ENCODE results near the gene MLIP. TPM values are rescaled to one million over a fixed set of nuclear protein-coding genes. Genes with fewer than 3 reads are reported as not detected.

The MLIP gene
- total RNA-seq, 3 donors from 2014 or later, result 0.44 to 4.5 TPM; not detected in 1

GRCh38 chr6:54134935-54135334, 23.7 kb downstream of the MLIP start:
- no peak for DNase-seq (ENCODE audit: low spot score in 2 of 2)
- intact Hi-C loops (cut with DNase I; ENCODE audit: low total_unique reads), result loop anchor here (5.0 kb wide), 1 partner anchor 192 kb away; no protein-coding TSS in a partner anchor
- H3K9me3 ChIP-seq, result no peaks in the 10 kb centered on the region
- no peaks in the 10 kb centered on the region for H3K36me3 ChIP-seq
- no peaks in the 10 kb centered on the region for H3K4me1 ChIP-seq
- no peak overlapping the region for H3K4me3 ChIP-seq
- TF ChIP-seq POLR2AphosphoS5 (IDR thresholded peaks at IDR 0.05), result no peak
- TF ChIP-seq, protein P1, sequence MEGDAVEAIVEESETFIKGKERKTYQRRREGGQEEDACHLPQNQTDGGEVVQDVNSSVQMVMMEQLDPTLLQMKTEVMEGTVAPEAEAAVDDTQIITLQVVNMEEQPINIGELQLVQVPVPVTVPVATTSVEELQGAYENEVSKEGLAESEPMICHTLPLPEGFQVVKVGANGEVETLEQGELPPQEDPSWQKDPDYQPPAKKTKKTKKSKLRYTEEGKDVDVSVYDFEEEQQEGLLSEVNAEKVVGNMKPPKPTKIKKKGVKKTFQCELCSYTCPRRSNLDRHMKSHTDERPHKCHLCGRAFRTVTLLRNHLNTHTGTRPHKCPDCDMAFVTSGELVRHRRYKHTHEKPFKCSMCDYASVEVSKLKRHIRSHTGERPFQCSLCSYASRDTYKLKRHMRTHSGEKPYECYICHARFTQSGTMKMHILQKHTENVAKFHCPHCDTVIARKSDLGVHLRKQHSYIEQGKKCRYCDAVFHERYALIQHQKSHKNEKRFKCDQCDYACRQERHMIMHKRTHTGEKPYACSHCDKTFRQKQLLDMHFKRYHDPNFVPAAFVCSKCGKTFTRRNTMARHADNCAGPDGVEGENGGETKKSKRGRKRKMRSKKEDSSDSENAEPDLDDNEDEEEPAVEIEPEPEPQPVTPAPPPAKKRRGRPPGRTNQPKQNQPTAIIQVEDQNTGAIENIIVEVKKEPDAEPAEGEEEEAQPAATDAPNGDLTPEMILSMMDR (IDR thresholded peaks at IDR 0.05), result no peak
- TF ChIP-seq POLR2A (IDR thresholded peaks at IDR 0.05), result no peak
- H3K27ac ChIP-seq, result no peak overlapping the region
- H3K27me3 ChIP-seq, result no peaks in the 10 kb centered on the region

GRCh38 chr6:54135665-54136369, 24.6 kb downstream of the MLIP start:
- intact Hi-C loops (cut with DNase I; ENCODE audit: low total_unique reads), result loop anchor here (5.0 kb wide), 1 partner anchor 191 kb away; no protein-coding TSS in a partner anchor
- Histone ChIP-seq H3K4me1 (no peaks in the 10 kb centered on the region), H3K4me3 (no peak overlapping the region), H3K36me3 (no peaks in the 10 kb centered on the region), H3K27me3 (no peaks in the 10 kb centered on the region), H3K27ac (no peak overlapping the region), H3K9me3 (no peaks in the 10 kb centered on the region)
- no peak for DNase-seq (ENCODE audit: low spot score in 2 of 2)
- TF ChIP-seq POLR2AphosphoS5 (IDR thresholded peaks at IDR 0.05) (no peak), POLR2A (IDR thresholded peaks at IDR 0.05) (no peak)
- TF ChIP-seq, protein P1 (IDR thresholded peaks at IDR 0.05), result no peak

- Histone ChIP-seq H3K27me3 (no peaks in the 10 kb centered on the region), H3K4me3 (no peak overlapping the region), H3K27ac (no peak overlapping the region), H3K4me1 (no peaks in the 10 kb centered on the region), H3K36me3 (no peaks in the 10 kb centered on the region), H3K9me3 (no peaks in the 10 kb centered on the region)
- DNase-seq (ENCODE audit: low spot score in 2 of 2), result no peak
- TF ChIP-seq POLR2AphosphoS5 (IDR thresholded peaks at IDR 0.05), result no peak
- TF ChIP-seq, protein P1 (IDR thresholded peaks at IDR 0.05), result no peak
- no peak for TF ChIP-seq POLR2A (IDR thresholded peaks at IDR 0.05)
- intact Hi-C loops (cut with DNase I; ENCODE audit: low total_unique reads), result loop anchor here (5.0 kb wide), 1 partner anchor 189 kb away; no protein-coding TSS in a partner anchor
Observed at GRCh38 chr6:54138795-54139194, 27.6 kb downstream of the MLIP start.

GRCh38 chr6:54140811-54141210, 29.6 kb downstream of the MLIP start:
- Histone ChIP-seq H3K4me1 (no peaks in the 10 kb centered on the region), H3K36me3 (no peaks in the 10 kb centered on the region), H3K9me3 (no peaks in the 10 kb centered on the region), H3K4me3 (no peak overlapping the region), H3K27me3 (no peaks in the 10 kb centered on the region), H3K27ac (no peak overlapping the region)
- intact Hi-C loops (cut with DNase I; ENCODE audit: low total_unique reads), result no loop called here
- no peak for DNase-seq (ENCODE audit: low spot score in 2 of 2)
- TF ChIP-seq POLR2A (IDR thresholded peaks at IDR 0.05) (no peak), POLR2AphosphoS5 (IDR thresholded peaks at IDR 0.05) (no peak)
- TF ChIP-seq, protein P1 (IDR thresholded peaks at IDR 0.05), result no peak

DNA sequence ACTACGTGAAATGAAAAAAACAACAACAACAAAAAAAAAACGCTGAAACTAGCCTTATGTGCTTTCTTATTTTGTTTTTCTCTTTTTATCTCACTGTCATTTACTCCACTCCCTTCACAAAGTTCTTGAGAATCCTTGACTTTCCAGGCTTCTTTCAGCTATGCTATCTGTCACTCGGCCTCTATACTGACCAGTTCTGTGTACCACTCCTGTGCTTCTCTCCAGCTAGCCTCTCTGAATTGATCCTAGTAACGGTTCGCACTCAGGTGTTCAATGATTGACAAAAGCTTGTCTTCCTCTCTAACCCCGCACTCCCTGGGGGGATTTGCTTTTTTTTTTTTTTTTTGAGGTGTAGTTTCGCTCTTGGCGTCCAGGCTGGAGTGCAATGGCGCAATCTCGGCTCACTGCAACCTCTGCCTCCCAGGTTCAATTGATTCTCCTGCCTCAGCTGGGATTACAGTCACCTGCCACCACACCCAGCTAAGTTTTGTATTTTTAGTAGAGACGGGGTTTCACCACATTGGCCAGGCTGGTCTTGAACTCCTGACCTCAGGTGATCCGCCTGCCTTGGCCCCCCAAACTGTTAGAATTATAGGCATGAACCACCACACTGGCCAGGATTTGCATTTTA, 31.8 kb downstream of the MLIP start:
- intact Hi-C loops (cut with DNase I; ENCODE audit: low total_unique reads), result no loop called here
- TF ChIP-seq, protein P1 (IDR thresholded peaks at IDR 0.05), result no peak
- TF ChIP-seq POLR2A (IDR thresholded peaks at IDR 0.05) (no peak), POLR2AphosphoS5 (IDR thresholded peaks at IDR 0.05) (no peak)
- no peaks in the 10 kb centered on the region for H3K9me3 ChIP-seq

More for the DNA sequence above, 31.8 kb downstream of the MLIP start:
- no peak overlapping the region for H3K27ac ChIP-seq
- DNase-seq (ENCODE audit: low spot score in 2 of 2), result no peak
- H3K27me3 ChIP-seq, result no peaks in the 10 kb centered on the region
- H3K4me1 ChIP-seq, result no peaks in the 10 kb centered on the region
- H3K36me3 ChIP-seq, result no peaks in the 10 kb centered on the region
- no peak overlapping the region for H3K4me3 ChIP-seq

Data from breast epithelium (tissue), 4 donors.